Lung (tissue), 12 donors: ENCODE data around the gene LLCFC1. TPM values are rescaled to one million over a fixed set of nuclear protein-coding genes. Genes with fewer than 3 reads are reported as not detected.

Experiments
- ATAC-seq: fragments of 200-7000 bp; cut with Tn5 transposase; one replicate; pipeline ENCODE4 v1.9.1; 2020; ENCODE audit warnings: moderate number of reproducible peaks; ENCODE audit not compliant: insufficient read depth, low FRiP score
- DNase-seq, 3 donors: peaks; one replicate each; pipeline ENCODE4 v3.0.0-alpha.2; 2013 to 2017
- H3K27ac ChIP-seq, 2 donors: one replicate each; pipeline ENCODE4 v1.5.1; 2013; ENCODE audit warnings: mild to moderate bottlenecking in 2 of 2, moderate library complexity in 2 of 2, control low read depth in 1 of 2, inconsistent platforms in 1 of 2, low read depth in 1 of 2, low read length in 1 of 2
- H3K27me3 ChIP-seq, 3 donors: one replicate each; pipeline ENCODE4 v1.5.1; 2013; ENCODE audit warnings: low read length in 2 of 3; ENCODE audit not compliant: control insufficient read depth in 3 of 3, insufficient read depth in 3 of 3
- H3K36me3 ChIP-seq, 4 donors: one replicate each; pipeline ENCODE4 v1.5.1; 2013; ENCODE audit warnings: low read length in 4 of 4, mild to moderate bottlenecking in 1 of 4, moderate library complexity in 1 of 4; ENCODE audit not compliant: control insufficient read depth in 4 of 4, insufficient read depth in 4 of 4
- H3K4me1 ChIP-seq, 5 donors: one replicate each; pipeline ENCODE4 v1.5.1; 2013; ENCODE audit warnings: low read length in 5 of 5, mild to moderate bottlenecking in 2 of 5, moderate library complexity in 1 of 5; ENCODE audit not compliant: control insufficient read depth in 5 of 5, insufficient read depth in 5 of 5
- H3K4me3 ChIP-seq: one replicate; pipeline ENCODE4 v1.5.1; 2013; ENCODE audit warnings: mild to moderate bottlenecking, control low read depth, moderate library complexity
- H3K9ac ChIP-seq, 2 donors: one replicate each; pipeline ENCODE4 v1.5.1; 2013; ENCODE audit warnings: low read length in 2 of 2, control low read depth in 1 of 2; ENCODE audit not compliant: insufficient read depth in 1 of 2
- H3K9me3 ChIP-seq, 4 donors: one replicate each; pipeline ENCODE4 v1.5.1; 2013; ENCODE audit warnings: low read length in 3 of 4, mild to moderate bottlenecking in 1 of 4, moderate library complexity in 1 of 4; ENCODE audit not compliant: control insufficient read depth in 4 of 4, insufficient read depth in 3 of 4
- CTCF ChIP-seq: IDR thresholded peaks from 2 replicates; pipeline ENCODE4 v1.5.1; 2012; ENCODE audit warnings: mild to moderate bottlenecking; ENCODE audit errors: control extremely low read depth, extremely low read depth
- WGBS, 2 donors: extraction: QIAGEN DNeasy Blood & Tissue Kit; methylation state at CpG; one replicate each; pipeline ENCODE4 v1.1.7; 2013; 5-methylcytosine and 5-hydroxymethylcytosine counted together
- polyA plus RNA-seq, 2 donors: library from polyadenylated mRNA; stranded (reverse); fragments of 200-250 nt; gene quantifications; one replicate each; pipeline ENCODE4 v1.2.1, GENCODE V29; 2013
- total RNA-seq, 2 donors: library from RNA; depleted of rRNA in 1 of 2; stranded (reverse); fragments of >200 nt in 1 of 2; gene quantifications; one replicate each; pipeline ENCODE4 v1.2.1, GENCODE V29; 2014 to 2021
- donor health status: control.
- donor health status: control.
- donor health status: Bipolar disorder and iron deficiency.
- donor health status: healthy.
- donor health status: DM: yes; HTN: yes; CAD: no.

Gene LLCFC1
- total and polyA plus RNA-seq, 4 donors: 0.22 to 0.70 TPM; not detected in 2

GRCh38 chr7:142894985-142895593 is 44.2 kb upstream of the LLCFC1 start:
- no peaks in the 10 kb centered on the region for H3K27me3 ChIP-seq
- no peak overlapping the region for H3K9ac ChIP-seq
- H3K9me3 ChIP-seq: no peaks in the 10 kb centered on the region
- H3K36me3 ChIP-seq: no peaks in the 10 kb centered on the region
- no peak for DNase-seq
- H3K27ac ChIP-seq: no peak overlapping the region
- TF ChIP-seq CTCF: no peak
- H3K4me3 ChIP-seq: no peak overlapping the region
- ATAC-seq: no peak
- no peaks in the 10 kb centered on the region for H3K4me1 ChIP-seq
- WGBS, 2 donors: 63 to 79% methylated on average over 6 of the region's 6 CpGs

- TF ChIP-seq CTCF: no peak
- no peak for DNase-seq
- no peak for ATAC-seq
- H3K27me3 ChIP-seq: peaks cover 0 to 3% (median 0%) of the 10 kb centered on the region in 3 donors
- H3K27ac ChIP-seq: no peak overlapping the region
- no peaks in the 10 kb centered on the region for H3K4me1 ChIP-seq
- H3K9me3 ChIP-seq: no peaks in the 10 kb centered on the region
- H3K36me3 ChIP-seq: no peaks in the 10 kb centered on the region
- 88 to 90% methylated on average over 3 of the region's 3 CpGs for WGBS, 2 donors
- H3K4me3 ChIP-seq: no peak overlapping the region
- no peak overlapping the region for H3K9ac ChIP-seq
Observed at GRCh38 chr7:142896151-142896550, 43.1 kb upstream of the LLCFC1 start.

- ATAC-seq: no peak
Observed at GRCh38 chr7:142896741-142897379, 42.4 kb upstream of the LLCFC1 start.

More at GRCh38 chr7:142896741-142897379, 42.4 kb upstream of the LLCFC1 start:
- Histone ChIP-seq H3K27me3 (peaks cover 0 to 3% (median 0%) of the 10 kb centered on the region in 3 donors), H3K9ac (no peak overlapping the region), H3K36me3 (no peaks in the 10 kb centered on the region), H3K4me1 (no peaks in the 10 kb centered on the region), H3K4me3 (no peak overlapping the region), H3K27ac (no peak overlapping the region), H3K9me3 (no peaks in the 10 kb centered on the region)
- WGBS, 2 donors: 92 to 97% methylated on average over 3 of the region's 3 CpGs
- no peak for TF ChIP-seq CTCF
- DNase-seq: no peak
